HuH-7.5 (cell line): Measurements from ENCODE around the gene TBC1D16.
"Not testable (repeated sequence)": the region's sequence is repeated elsewhere in the genome, so short reads cannot be mapped to it uniquely, and the experiment has no call there.

ENCODE experiments used
- DNase-seq: peaks from one replicate; pipeline ENCODE4 v3.0.0; 2011; ENCODE audit warnings: low spot score

TBC1D16 gene

DNA sequence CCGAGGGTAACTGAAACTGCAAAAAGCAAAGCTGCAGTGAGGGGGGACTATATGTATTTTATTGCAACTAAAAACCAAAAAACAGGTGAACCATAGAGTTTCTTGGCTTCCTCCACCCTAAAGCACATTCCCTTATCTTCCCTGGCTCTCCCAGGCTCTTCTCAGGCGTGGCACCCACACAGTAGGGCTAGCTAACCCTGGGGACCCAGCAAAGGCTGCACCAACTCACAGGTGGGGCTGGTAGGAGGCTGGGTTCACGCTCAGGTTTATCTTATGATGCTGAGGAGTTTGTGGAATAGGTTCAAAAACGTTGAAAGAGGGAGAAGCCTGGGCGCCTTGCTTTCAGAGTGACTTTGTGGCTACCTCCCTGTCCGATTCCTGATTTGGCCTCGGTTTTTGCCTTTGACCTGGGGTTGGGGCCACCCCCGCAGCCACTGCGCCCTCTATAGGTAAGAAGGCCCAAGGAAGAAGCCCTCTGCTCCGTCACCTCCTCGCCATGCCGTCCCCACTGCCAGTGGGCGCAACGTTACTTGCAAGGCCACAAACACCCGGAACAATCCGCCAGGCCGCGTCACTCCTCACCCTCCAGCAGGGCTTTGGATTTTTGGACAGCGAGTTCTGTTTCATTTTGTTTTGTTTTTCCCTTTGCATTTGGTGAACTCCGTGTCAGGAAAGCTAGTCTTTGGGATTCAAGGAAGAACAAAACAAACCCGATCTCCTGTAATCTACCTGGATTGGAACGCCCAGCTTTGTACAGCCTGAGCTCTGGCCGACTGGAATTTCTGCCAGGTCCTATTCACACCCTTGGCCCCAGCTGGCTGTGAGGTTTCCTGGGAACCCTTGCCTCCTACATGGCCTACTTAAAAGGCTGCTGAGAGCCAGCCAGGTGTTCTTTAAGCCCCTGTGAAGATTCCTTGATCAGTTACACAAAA lies 60.8 kb downstream of the TBC1D16 start:
- DNase-seq = no peak

DNA sequence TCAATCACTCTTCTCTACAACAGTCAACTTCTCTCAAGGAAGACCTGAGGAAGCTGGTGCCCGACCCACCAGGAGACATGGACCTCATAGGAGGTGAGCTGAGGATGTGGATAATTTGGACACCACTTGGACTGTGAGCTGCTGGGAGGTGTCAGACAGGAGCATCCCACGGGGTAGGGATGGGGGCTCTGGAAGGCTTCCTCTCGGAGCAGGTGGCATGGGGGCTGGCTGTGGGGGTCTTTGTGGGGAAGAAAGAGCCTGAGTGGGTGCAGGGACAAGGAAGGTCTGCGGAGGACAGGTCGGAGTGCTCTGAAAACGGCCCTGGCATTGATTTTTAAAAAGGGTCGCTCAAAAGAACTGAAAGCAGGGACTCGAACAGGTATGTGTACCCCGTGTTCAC lies 64.0 kb downstream of the TBC1D16 start:
- no peak for DNase-seq

GRCh38 chr17:79970576-79971068 lies 65.0 kb downstream of the TBC1D16 start:
- peak; percentile 47 for DNase-seq

GRCh38 chr17:79969906-79970305 lies 65.8 kb downstream of the TBC1D16 start:
- DNase-seq = no peak

DNA sequence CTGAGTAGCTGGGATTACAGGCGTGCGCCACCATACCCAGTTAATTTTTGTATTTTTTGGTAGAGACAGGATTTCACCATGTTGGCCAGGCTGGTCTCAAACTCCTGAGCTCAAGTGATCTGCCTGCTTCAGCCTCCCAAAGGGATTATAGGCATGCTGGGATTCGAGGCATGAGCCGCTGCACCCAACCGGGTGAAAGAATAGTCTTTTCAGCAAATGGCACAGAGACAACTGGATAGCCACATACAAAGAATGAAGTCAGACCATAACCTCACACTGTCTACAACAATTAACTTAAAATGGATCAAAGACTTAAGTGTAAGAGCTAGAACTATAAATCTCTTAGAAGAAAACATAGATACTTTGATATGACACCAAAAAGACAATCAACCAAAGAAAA lies 67.6 kb downstream of the TBC1D16 start:
- no peak for DNase-seq

DNA sequence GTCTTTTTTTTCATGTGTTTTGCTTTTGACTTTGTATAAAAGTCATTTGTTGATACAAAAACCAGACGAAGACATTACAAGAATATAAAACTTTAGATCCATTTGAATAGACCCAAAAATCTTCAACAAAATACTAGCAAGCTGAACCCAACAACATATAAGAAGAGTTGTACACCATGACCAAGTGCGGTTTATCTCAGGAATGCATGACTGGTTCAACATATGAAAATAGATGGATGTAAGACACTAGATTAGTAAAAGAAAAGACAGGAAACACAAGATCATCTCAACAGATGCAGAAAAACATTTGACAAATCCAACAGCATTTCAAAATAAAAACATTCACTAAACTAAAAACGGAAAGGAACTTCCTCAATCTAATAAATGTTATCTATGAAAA lies 69.0 kb downstream of the TBC1D16 start:
- no peak for DNase-seq

GRCh38 chr17:79965806-79966205 lies 69.9 kb downstream of the TBC1D16 start:
- DNase-seq = no peak

GRCh38 chr17:79962467-79962866 lies 73.2 kb downstream of the TBC1D16 start:
- not testable (repeated sequence) for DNase-seq

DNA sequence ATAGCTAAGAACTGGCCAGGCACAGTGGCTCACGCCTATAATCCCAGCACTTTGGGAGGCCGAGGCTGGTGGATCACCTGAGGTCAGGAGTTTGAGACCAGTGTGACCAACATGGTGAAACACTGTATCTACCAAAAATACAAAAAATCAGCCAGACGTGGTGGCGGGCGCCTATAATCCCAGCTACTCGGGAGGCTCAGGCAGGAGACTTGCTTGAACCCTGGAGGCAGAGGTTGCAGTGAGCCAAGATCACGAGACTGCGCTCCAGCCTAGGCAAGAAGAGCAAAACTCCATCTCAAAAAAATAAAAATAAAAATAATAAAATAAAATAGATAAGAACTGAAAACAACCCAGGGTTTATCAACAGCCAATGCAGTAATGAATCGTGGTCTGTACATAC lies 74.1 kb downstream of the TBC1D16 start:
- DNase-seq = not testable (repeated sequence)

DNA sequence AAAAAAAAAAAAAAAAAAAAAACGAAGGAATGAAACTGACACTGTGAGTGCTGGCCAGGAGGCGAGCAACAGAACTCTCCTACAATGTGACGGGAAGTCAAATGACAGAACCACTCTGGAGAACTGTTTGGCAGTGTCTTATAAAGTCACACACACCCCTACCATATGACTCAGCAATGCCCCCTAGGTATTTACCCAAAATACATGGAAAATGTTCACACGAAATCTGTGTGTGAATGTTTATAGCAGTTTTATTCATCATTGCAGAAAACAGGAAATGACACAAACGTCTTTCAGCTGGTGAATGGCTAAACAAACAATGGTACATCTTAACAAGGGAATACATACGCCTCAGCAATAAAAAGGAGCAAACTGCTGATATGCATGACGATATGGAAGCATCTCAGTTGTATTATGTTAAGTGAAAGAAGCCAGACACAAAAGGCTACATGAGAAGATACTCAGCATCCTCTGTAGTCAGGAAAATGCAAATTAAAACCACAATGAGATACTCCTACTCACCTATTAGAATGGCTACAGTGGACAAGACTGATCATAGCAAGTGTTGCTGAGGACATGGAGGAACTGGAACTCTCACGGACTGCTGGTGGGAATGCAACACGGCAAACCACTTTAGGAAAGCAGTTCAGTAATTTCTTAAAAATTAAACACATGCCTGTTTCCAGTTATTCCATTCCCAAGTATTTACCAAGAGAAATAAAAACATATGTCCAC lies 74.7 kb downstream of the TBC1D16 start:
- DNase-seq = no peak

DNA sequence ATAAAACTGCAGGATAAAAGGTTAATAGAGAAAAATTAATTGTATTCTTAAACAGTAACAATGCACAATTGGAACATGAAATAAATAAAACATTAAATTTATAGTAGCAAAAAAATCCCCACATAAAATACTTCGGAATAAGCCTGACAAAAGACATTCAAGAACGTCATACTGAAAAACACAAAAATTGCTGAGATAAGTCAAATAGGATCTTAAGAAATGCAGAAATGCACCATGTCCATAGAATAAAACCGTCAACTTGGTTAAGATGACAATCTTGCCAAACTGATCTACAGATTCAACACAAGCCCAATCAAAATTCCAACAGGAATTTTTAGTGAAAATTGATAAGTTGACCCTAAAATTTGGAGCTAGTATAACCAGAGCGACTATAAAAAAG lies 76.6 kb downstream of the TBC1D16 start:
- no peak for DNase-seq

- DNase-seq = no peak
These were observed 78.8 kb downstream of the TBC1D16 start for GRCh38 chr17:79956853-79957252.

DNA sequence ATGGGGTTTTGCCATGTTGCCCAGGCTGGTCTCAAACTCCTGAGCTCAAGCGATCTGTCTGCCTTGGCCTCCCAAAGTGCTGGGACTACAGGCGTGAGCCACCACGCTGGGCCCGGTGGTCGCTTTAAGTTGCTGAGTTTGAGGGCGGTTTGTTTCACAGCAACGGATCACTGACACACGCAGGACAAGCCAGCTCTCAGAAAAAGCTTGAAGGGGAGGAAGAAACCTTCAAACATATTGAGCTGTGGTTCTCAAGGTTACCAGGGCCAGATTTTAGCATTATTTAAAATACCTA lies 79.3 kb downstream of the TBC1D16 start:
- not testable (repeated sequence) for DNase-seq

- DNase-seq = no peak
These were observed 79.8 kb downstream of the TBC1D16 start for GRCh38 chr17:79955691-79956440.

DNA sequence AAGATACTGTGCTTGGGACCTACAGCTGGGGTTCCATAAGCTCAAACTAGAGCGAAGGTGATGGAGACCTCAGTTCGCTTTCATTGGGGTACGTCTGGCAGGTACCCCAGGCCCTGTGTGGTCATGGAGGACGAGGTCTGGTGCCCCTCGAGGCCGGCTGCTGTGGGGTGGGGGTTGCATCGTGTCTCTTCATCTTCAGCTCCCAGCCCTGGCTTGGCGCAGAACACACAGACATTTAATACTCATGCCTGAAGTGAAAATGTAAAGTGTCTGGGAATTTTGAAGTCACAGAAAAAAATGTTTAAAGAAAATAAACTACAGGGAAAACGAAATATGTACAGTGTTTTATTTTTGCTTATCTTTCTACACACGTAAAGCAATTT lies 80.5 kb downstream of the TBC1D16 start:
- no peak for DNase-seq

DNA sequence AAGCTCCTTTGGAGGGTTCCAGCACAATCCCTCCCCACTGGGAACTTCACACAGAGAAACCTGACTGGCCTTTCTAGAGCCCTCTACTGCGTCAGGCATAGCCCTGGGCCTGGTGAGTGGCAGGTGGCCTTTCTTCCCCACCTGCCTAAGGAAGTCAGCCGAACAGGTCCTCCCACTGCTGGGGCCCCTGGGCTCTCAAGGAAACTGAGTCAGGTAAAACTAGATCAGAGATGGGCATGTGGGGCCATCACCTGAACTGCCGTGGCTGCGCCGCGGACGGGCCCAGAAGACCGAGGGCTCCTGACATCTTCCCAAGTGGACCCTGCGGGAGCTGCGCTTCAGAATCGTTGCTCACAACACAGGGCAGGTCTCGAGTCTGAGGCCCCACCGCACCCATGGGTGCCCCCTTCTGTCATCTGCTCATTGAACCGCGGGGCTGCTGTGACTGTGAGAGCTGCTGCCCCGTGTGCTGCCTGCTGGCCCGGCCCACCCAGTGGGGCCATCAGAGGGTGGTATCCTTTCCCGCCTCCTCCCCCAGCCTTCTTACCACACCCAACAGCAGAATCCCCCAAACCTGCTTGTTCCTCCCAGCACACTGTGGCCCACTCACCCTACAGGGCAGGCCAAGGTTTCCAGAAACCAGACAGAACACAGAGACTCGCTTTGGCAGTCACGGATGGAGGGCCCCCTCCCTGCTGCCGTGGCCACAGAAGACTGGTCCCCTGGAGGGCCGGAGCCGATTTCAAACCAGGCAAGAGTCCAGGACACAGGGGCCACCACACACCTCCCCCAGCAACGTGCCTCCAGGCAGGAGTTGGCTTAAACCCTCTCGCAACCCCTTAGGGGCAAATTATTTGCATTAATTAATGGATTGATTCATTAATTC lies 81.1 kb downstream of the TBC1D16 start:
- no peak for DNase-seq

- DNase-seq = no peak
These were observed 82.3 kb downstream of the TBC1D16 start for GRCh38 chr17:79953335-79953734.

DNA sequence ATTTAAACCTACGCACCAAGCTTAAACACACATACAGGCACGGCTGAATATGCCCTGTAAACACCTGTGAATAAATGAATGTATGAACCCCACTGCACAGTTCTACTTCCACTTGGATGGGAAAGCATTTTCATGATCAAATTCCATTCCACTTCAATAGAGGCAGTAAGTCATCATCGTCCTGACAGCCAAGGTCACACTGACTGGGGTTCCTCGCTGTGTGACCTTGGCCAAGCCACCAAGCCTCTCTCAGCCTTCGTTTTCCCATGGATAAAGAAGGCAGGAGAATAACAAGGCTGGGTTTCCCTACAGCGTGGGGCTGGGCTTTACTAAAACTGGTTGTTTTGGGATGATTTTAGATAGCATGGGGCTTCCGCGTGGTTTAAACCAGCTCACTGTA lies 82.8 kb downstream of the TBC1D16 start:
- DNase-seq = no peak

DNA sequence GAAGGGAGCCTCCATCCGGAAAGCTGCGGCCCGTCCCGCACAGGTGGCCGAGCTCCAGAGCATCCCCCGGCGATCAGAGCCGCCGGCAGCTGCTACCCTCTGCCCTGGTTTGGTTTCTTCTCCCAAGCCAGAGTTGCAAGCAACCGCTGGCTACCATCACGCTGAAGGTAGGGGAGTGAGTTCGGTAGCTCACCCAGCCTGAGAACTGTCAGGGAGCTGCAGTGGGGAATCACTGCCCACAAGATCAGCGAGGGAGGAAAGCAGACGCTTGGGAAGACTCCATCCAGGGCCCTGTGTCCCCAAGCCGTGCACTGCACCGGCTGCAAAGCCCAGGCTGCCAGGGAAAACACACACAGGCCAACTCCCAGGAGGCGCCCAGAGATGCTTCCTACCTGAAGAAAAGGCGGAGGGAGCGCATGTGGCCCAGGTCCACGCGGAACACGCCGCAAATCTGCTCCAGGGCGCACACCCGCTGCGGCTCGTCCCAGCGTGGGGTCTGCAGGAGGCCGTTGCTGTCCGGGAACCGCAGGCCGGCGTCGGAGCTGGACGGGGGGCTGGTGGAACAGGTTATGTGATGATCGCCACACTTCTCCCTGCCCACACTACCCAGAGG lies 83.3 kb downstream of the TBC1D16 start:
- DNase-seq = no peak

- DNase-seq = no peak
These were observed 84.1 kb downstream of the TBC1D16 start for GRCh38 chr17:79951361-79952264.
